Epithelial cell of proximal tubule (primary cell): ENCODE measurements around the gene PLB1. TPM values are rescaled to one million over a fixed set of nuclear protein-coding genes. Genes with fewer than 3 reads are reported as not detected.

Source experiments
- DNase-seq: peaks from one replicate; pipeline ENCODE4 v3.0.0-alpha.2; 2011; ENCODE audit warnings: low read depth
- H3K4me3 ChIP-seq: 2 replicates; pipeline ENCODE4 v1.5.1; 2011; ENCODE audit warnings: low read depth, mild to moderate bottlenecking, low read length
- CTCF ChIP-seq: conservative IDR thresholded peaks from 2 replicates; pipeline ENCODE4 v1.5.1; 2012; ENCODE audit warnings: low read depth, mild to moderate bottlenecking, low read length
- total RNA-seq: library from RNA; depleted of rRNA; stranded (reverse); fragments of >200 nt; gene quantifications from 2 replicates; pipeline ENCODE4 v1.2.3, GENCODE V29; 2015

The PLB1 gene
- total RNA-seq, 1 donor from 2014 or later, result 2.1 TPM

GRCh38 chr2:28530782-28531181 lies 34.9 kb downstream of the PLB1 start:
- no peak overlapping the region for H3K4me3 ChIP-seq
- TF ChIP-seq CTCF, result no peak
- DNase-seq, result no peak

- H3K4me3 ChIP-seq, result no peak overlapping the region
- no peak for TF ChIP-seq CTCF
- no peak for DNase-seq
Measured at GRCh38 chr2:28532399-28532798, 36.5 kb downstream of the PLB1 start.

GRCh38 chr2:28533044-28533680 lies 37.3 kb downstream of the PLB1 start:
- no peak for DNase-seq
- no peak for TF ChIP-seq CTCF
- no peak overlapping the region for H3K4me3 ChIP-seq

- DNase-seq, result no peak
- no peak overlapping the region for H3K4me3 ChIP-seq
- TF ChIP-seq CTCF, result no peak
Measured at GRCh38 chr2:28534817-28535216, 39.0 kb downstream of the PLB1 start.

GRCh38 chr2:28538134-28538533 lies 42.3 kb downstream of the PLB1 start:
- H3K4me3 ChIP-seq, result no peak overlapping the region
- DNase-seq, result no peak
- no peak for TF ChIP-seq CTCF

- TF ChIP-seq CTCF, result no peak
- H3K4me3 ChIP-seq, result no peak overlapping the region
- no peak for DNase-seq
Measured at GRCh38 chr2:28538652-28539051, 42.8 kb downstream of the PLB1 start.

GRCh38 chr2:28539118-28539541 lies 43.3 kb downstream of the PLB1 start:
- DNase-seq, result no peak
- no peak for TF ChIP-seq CTCF
- H3K4me3 ChIP-seq, result no peak overlapping the region
